G401.6 (cell line): Measurements from ENCODE around the gene GREB1.

Experiments
- FAIRE-seq: peaks from 2 replicates; lab custom pipeline; 2012; peaks lifted over from hg19 to GRCh38; lab: Jason Lieb, UNC

Gene GREB1

DNA sequence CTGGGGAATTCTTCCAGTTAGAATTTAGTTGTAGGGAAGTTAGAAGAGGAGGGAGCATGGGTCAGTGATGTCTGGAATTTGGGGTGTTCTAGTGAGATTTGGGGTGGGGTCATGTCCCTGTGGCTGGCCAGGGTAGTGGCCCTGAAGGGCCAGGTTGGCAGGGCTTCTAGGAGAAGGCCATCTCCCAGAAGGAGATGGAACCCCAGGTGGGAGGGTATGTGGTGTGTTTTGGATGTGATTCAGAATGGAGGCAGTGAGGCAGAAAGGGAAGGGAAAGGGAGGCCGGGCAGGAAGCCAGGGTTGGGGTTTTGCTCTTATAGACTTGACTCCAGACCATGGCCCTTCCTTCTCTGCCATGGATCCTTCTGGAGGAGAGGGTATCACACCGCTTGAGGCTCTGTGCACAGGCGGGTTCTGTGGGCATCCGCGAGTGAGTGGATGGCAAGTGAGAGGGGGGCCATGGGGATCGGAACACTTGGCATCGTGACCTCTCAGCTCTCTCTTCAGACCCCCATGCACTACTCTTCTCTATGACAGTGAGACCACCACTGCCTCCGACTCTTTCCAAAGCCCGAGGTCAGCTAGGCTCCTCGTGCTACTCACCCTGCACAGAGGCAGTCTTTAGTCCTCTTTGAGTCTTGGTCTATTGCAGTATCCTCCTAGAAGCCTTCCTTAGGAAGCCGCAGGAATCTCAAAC lies 7.3 kb downstream of the GREB1 start:
- no peak for FAIRE-seq

DNA sequence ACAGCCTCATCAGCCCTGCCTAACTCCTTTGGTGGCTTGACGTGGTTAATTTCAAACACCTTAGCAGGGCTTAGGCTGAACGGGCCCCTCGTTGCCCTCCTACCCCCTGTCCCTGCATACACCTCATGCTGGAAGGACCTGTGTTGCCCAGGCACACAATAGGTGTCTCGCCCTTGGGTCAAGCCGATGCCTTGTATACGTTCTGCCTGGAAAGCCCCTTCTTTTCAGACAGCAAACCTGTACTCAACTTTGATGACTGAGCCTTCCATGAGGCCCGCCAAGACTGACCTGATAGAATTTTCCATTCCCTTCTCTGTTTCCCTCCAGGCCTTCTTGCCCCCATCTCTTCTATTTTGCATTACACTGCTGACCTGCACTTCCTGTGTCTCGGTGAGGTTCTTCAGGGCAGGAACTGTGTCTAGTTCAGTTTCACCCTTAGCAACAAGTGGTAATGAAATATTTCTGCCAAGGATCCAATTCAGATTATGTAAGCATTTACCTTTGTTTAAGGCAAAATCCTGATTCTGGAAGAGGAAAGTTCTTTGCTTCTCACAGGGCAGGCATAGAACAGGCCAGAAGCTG lies 7.9 kb downstream of the GREB1 start:
- no peak for FAIRE-seq

DNA sequence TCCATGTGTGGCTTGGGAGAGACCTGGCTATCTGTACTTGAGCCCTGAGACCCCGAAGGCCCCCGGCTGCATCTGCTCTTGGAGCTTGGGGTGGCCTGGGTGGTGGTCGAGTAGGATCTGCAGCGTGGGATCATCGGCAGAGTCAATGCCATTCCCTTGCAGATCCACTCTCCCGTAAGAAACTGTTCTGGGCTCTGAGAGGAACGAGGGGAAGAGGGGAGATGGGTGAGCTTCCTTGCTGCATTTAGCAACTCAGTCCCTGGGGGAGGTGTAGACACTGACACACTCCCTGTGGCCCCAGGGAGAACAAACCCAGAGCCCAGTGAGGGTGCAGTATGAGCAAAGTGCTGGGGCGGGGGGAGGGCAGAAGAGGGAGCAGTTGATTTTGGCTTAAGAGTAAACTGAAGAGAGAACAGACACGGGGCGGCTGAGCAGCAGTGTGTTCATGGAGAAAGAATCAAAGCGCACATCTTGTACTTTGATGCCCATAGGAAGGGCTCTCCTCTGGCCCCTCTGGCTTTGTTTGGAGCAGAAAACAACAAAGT lies 8.5 kb downstream of the GREB1 start:
- FAIRE-seq = no peak

DNA sequence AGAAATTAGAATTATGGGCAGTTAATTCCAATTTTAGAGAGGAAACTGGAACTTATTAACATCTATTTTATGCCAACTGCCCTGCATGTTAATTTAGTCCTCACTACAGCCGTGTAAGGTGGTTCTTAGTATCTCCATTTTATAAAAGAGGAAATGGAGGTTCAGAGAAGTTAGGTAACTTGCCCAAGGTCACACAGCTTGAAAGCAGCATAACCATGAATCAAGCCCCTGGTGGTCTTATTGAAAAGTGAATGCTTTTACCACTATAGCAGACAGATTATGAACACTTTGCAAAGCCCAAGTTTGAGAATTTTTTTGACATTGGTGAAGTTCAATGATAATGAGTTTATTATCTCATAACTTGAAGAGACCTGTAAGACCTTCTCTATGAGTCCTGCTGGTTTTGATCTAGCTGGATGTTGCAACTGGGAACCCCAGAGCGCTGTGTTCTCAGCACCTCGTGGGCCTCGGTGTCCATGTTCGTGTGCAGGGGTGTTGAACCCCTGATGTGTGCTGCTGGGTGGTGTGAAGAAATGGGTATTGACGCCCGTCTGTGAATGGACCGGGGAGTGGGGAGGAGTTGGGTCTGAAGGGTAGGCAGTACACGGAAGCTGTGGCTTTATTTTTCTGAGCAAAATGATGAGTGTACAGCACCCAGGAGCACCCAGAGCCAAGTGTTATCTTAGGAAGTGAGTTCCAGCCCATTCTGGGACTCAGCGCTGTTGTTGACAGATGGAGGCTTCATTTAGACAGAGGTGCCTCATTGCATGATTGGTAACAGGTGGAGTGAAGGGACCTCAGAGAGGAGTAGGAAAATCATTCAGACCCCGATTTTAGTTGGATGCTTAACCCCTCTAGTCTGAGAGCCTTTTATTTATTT lies 9.7 kb downstream of the GREB1 start:
- FAIRE-seq = no peak

DNA sequence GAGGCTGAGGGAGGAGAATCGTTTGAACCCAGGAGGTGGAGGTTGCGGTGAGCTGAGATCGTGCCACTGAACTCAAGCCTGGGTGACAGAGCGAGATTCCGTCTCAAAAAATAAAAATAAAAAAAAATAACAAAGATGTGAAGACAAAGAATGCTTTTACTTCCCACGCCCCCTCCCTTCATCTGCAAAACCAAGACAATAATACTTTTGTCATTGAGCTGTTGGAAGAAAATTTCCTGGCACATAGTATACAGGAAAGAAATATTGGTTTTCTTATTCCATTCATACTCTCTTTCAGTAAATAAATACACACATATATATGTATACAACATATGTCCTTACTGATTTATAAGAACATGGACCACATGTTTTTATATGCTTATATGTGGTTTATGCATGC lies 12.2 kb downstream of the GREB1 start:
- FAIRE-seq = no peak

DNA sequence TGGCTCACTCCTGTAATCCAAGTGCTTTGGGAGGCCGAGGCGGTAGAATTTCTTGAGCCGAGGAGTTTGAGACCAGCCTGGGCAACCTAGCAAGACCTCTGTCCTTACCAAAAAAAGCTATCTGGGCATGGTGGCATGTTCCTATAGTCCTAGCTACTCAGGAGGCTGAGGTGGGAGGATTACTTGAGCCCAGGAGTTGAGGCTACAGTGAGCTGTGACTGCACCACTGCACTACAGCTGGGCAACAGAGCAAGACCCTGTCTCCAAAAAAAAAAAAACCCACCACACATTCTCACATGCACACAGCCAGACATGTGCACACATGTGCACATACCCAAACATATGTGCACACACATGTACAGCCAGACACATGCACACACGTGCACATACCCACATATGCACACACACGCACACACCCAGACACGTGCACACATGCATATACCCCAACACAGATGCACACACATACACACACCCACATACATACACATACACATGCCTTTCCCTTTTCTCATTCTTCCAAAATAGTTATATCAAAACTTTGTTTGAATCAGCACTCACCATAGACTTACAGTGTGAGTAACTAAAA lies 14.2 kb downstream of the GREB1 start:
- no peak for FAIRE-seq

DNA sequence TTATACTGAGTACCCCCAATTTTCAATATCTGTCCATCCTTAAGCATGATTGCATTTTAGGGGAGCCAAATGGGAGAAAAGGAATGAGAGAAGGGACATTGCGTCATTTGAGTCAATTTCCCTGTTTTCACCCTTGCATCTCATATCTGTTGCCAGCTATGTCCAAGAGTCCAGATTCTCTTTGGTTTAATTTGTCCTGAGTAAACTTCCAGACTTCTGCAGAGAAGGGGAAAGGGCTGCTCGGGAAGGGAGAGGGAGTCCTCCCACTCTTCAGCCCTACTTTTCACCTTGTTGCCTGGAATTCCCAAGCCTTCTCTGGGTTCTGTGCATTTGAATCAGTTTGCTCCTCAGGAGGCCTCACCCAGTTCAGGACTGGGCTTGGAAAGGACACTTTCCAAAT lies 16.5 kb downstream of the GREB1 start:
- no peak for FAIRE-seq

DNA sequence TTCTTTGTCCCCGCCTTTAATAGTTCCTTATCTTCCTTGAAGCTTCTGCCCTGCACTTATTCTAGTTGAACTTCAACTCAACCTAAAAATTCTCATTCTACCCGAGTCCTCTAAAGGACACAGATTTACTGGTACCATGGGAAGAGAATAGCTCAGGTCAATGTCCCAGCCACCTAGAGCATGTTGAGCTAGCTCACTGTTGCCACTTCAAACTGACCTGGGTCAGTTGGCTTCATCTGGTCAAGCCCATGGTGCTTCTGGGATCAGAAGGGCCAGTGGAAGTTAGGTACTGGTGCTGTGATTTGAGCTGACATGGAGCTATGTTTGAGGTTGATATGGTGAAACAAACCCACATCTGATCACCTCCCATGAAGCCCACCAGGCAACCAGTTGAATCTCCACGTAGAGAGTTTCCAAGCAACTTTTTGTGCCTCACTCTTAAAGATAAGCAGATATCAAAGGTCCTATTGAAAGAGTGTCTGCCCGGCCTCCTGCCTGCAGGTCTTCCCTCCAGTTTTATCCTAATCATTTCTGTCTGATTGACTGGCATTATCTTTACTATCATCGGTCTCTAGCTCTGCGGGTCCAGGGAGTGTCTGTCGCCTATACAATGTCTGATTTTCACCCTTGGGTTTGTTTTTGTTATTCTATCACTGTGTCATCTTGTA lies 17.2 kb downstream of the GREB1 start:
- FAIRE-seq = no peak

DNA sequence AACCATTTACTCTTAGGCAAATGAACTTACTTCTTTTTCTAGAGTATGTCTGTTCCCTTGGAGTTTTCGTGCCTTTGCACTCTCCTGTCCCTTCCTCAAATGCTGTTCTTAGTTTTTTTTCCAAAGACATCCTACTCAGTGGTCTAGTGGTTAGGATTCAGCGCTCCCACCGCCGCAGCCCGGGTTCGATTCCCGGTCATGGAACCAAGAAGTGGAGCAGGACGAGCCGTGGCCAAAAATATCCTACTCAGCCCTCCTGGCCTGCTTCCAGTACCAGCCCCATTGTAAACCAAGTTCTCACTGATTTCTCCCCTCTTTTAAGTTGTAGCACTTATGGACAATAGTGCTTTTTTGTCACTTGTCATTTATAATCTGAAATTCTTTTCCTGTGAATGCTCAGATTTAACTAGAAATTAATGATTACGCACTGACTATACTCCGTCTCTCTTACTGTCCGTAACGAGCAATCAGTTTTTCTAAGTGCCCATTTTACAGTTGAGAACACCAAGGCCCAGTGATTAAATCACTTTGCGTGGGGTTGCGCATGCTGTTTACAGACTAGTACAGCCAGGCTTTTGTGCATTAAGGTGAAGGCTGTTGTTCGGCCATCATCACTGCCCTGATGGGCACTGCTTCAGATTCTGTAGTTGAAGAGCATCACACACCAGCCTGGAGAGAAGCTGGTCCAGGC lies 17.9 kb downstream of the GREB1 start:
- FAIRE-seq = no peak

DNA sequence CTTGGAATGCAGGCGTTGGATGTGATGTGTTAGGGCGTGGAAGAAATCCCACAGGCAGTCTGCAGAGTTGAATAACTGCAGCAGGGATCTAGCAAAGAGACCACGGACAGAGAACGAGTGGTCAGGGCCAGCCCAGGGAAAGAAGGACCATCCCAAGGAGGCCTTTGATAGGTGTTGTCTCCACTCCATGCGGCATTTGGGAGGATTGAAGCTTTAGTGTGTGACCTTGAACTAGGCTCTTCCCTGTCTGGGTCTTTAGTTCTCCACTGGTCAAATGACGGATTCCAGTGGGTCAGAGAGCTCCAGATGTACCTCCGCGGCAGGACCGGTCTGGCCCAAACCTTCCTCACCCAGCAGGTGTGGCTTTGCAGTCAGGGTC lies 18.4 kb downstream of the GREB1 start:
- no peak for FAIRE-seq

DNA sequence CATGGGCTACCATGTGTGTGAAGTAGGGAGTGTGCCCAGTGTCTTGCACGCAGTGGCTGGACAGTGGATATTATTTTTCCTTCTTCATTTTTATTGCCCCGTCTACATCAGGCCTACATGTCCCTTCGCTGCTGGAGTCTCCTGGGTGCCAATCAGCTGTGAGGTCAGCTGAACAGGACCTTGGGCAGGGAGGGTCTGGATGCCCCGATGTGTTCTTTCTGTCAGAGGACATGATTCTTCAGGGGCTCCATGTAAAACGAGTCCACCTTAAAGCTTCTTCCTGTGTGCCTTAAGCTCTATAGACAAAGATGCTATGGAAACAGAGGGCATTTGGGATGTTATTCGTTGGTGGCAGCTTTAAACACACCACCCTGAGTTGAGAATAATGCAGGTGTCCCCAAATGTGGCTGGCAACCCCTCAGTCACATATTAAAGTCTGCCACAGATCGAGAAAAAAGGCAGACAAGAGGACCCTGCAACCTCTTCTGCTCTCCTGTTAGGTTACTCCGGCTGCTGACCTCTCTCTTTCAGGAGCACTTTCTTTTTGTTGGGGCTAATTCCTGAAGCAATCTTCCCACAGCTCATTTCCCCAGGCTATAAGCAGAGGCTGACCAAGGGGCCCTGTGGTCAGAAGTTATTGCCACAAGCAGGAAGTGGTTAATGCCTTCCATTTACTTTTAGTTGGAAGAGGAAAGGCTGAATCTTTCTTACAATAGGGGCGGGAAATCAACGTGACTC lies 20.0 kb downstream of the GREB1 start:
- FAIRE-seq = no peak

DNA sequence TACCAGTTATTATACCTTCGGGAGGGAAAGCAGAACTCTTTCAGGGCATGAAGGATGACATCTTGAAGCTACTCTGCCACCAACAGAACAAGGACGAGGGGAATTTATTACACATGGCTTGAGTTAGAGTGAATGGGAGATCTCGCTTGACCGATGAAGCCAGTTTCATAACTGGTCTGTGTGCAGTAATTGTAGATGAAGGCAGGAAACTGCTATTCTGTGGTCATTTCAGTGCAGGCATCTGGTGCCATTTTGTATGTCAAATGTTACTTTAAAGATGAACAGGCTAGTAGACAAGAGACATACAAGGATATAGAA lies 20.5 kb downstream of the GREB1 start:
- FAIRE-seq = no peak

DNA sequence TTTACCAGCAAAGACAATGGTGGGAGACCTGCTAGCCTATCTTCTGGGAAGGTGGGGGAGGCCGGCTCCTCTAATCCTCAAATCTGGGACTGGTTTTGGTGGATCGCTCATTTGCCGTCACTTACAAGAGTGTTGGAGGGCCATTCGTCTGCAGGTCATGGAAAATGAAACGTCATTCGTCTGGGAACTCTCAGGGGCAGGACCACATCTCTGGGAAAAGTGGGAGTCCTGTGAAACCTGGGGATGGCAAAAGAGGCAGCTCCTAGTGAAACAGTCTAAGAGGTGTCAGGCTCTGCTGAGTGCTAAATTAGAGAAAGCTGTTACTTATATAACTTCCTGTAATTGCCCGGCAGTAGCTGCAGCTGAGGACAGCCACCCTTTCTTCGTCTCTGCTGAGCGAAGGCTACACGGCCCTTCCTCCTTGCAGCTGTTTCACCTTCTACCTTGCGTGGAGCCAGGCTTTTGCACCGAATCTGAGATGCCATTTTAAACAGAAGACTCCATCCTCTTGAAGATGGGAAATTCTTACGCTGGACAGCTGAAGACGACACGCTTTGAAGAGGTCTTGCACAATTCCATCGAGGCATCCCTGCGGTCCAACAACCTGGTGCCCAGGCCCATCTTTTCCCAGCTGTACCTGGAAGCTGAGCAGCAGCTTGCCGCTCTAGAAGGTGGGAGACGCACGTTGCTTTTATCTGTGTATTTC lies 22.4 kb downstream of the GREB1 start:
- no peak for FAIRE-seq

DNA sequence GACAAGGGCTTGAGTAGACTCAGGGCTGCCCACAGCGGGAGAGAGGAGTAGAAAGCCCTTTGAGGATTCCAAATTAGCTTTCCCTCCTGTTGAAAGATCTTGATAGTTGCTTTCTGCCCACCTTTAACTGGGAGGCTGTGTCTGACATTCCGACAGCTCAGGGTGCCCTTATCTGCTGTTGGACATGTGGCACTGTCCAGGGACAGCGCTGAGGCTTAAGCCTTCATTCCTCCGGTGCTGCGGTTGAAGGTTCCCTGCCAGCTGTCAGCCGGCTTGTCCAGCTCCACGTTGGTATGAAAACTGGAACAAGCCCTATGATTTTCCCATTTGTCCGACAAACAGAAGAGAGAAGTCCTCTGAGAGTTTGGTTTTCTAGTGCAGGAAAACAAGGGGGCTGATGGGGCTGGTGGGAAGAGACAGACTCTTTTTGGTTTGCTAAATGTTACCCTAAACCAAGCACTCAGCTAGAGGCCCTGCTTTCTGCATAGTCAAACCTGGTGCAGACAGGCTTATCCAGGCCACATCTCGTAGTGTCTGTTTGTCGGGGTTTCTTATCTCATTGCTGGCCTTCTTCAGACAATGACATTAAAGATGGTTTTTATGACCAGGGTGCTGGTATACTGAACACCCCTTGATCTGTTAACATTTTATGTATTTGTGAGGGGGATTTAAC lies 24.5 kb downstream of the GREB1 start:
- FAIRE-seq = no peak

DNA sequence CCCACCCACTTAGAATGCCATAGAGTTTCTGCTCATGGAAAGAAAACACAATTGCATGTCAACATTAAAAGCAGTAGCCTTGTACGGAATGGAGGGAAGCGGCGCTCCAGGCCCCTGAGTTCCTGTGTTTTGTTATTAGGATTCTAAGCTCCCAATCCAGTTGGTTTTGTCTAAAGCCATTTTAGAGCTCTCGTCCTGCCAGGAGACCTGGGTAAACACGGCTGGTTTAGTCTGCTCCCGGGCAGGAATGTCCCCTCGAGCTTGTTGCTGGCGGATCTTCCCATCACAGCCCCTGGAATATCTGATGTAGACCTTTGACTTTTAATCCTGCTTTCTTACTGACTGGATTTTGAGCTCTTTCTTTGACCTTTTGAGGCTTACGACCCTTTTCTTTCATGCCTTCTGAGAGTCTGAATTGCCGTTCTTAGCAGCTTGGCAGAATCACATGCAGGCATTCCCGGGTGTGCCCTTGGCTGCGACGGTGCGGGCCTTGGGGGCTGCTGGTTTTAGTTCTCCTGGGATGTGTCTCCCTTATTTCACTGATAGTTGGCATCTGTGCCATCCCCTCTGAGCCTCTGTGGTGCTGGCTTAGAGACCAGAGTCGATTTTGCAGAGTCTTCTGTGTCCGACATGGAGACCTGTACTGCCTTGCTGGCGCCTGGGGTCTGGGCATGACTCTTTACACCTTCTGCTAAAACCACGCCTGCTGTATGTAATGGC lies 25.4 kb downstream of the GREB1 start:
- FAIRE-seq = no peak

DNA sequence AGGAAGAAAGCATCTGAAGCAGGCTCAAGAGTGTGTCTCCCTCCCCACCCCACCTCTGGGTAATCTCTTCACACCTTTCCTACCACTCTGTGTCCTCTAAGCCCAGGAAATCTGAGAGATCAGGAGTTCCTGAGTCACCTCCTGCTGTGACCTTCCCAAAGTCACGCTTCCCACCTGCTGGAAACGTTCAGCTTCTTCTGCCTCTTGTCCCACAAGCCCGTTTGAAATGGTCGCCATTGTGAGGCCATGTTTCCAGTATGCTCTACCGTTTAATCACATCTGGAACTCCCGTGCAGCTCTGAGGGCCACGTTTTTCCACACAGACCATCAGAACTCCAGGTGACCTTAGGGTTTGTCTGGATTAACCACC lies 25.9 kb downstream of the GREB1 start:
- FAIRE-seq = no peak

DNA sequence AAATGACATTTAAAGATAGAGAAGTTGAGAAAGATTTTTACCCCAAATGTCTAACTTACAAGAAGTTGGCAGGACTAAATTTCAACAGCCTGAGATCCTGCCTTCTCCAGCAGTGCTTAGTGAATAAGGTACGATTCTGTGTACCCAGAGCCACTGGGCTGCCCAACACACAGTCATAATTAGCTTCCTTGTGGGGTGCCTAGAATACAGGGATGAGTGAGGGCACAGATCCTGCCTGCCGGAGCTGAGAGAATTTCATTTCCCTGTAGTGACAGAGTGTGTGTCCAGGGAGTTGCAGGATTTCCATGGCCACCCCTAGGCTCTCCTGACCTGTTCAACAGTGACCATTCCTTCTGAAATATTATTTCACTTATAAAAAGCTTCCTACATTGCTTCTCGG lies 27.0 kb downstream of the GREB1 start:
- FAIRE-seq = no peak

DNA sequence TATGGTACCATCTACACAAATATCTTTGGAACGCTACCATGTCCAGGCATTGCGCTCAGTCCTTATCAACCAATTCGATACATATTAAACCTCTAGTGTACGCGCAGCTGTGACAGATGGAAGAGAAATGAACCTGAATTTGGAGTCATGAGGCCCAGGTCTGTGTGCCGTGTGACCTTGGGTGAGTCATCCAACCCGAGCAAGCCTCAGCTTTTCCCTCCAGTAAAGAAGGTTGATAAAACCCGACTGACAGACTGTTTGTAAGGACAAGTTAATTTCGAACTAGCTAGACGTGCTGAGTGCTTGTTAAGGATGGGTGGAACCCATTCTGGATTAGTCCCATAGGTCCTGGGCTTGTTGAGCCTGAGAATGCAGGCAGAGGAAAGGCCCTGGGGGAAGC lies 28.2 kb downstream of the GREB1 start:
- FAIRE-seq = no peak

DNA sequence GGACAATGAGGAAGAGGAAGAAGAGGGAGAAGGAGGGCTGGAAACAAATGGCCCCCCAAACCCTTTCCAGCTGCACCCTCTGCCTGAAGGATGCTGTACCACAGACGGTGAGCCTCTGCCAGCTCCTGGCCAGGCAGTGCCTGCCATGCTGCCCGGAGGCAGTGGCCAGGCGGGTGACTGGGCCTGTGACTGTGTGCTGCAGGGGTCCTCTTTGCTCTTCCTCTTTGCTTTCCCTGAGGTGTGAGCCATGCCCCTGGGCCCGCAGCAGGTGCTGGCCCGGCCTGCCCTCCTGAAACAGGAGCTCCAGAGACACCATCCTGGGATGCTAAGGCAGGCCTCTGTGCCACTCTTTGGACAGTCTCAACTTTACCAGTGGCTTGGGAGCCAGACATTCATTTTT lies 28.6 kb downstream of the GREB1 start:
- no peak for FAIRE-seq
